NCI-H2107 treated with DMSO at 0.1 percent for 48 hours (cell line): Measurements from ENCODE around the gene ZER1.
A peak's percentile ranks its signal among the peaks of the same experiment; 100 is the strongest.
"Not testable (repeated sequence)": the region's sequence is repeated elsewhere in the genome, so short reads cannot be mapped to it uniquely, and the experiment has no call there.

Experiments used
- DNase-seq: peaks from one replicate; lab custom pipeline; 2025; ENCODE audit not compliant: unreplicated experiment; lab: John Stamatoyannopoulos, UW

The ZER1 gene

GRCh38 chr9:128788445-128788844, 16.7 kb upstream of the ZER1 start:
- no peak for DNase-seq

DNA sequence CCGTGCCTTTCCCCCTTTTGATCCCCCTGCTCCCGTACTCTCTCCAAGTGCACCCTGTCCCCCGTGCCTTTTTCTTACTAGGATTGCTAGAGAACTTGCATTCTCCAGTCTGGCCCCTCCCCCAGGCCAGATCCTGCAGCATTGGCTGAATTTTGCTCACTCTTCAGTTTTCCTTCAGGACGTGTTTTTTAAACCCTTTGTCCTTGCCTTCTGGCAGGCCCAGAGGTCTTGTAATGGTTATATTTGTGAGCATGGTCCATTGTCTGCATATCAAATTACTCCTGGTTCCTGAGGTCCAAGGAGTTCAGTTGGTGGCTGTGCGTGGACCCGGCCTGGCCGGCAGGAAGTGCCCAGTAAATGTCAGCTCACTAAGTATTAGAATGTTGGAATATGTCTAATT, 15.9 kb upstream of the ZER1 start:
- DNase-seq, result no peak

DNA sequence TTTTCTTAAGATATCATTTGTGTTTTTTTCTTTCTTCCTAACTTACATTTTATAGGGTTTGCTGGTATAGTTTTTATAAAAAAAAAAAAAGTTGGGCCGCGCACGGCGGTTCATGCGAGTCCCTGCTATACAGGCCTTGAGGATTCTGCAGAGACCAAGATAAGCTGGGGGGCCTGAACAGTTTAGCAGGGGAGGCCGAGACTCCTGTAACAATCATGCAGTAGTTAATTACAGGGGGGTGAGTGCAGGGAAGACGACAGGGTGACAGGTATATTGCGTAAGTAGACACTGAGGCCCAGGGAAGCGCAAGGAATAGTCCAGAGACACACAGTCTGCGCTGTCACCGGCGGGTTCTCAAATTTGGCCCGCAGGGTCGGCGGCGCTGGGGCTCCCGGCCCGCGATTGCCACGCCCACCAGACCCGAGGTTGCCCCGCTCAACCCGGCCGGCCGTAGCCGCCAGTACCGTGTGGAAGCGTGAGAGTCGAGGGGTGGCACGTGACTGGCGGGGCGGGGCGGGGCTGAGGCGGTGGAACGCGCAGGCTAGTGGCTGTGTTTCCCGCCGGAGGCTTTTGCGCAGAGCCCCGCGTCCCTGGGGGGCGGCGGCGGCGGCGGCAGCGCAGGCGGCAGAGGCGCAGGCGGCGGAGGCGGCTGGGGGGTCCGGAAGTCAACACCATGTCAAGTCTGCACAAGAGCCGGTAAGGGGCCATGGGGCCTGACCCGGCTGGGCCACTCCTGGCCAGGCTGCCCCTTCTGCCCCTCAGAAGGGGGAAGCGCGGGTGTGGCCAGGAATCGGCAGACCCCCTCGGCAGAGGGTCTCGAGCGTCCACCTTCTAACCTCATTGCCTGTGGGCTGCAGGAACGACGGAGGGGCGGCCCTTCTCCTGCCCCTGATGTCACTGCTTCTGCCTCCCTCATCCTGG, 15.2 kb upstream of the ZER1 start, which contains the start of gene TBC1D13:
TSS of gene TBC1D13 (plus strand) at position 573 of the 921 bp plus-strand sequence. CDS start at position 674, 101 bp downstream.
- peak; percentile 46 for DNase-seq

- no peak for DNase-seq
Measured at GRCh38 chr9:128785427-128785826, 13.7 kb upstream of the ZER1 start.

DNA sequence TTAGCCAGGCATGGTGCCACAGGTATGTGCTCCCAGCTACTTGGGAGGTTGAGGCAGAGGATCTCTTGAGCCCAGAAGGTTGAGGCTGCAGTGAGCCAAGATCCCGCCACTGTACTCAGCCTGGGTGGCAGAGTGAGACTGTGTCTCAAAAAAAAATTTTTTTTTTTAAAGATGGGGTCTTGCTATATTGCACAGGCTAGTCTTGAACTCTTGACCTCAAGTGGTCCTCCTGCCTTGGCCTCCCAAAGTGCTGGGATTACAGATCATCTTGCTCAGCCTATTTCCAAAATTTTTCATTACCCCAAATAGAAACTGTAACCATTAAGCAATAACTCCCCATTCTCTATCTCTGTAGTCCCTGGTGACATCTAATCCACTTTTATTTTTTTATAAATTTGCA, 10.9 kb upstream of the ZER1 start:
- DNase-seq, result no peak

- DNase-seq, result no peak
Measured at GRCh38 chr9:128781187-128782070, 9.7 kb upstream of the ZER1 start.

DNA sequence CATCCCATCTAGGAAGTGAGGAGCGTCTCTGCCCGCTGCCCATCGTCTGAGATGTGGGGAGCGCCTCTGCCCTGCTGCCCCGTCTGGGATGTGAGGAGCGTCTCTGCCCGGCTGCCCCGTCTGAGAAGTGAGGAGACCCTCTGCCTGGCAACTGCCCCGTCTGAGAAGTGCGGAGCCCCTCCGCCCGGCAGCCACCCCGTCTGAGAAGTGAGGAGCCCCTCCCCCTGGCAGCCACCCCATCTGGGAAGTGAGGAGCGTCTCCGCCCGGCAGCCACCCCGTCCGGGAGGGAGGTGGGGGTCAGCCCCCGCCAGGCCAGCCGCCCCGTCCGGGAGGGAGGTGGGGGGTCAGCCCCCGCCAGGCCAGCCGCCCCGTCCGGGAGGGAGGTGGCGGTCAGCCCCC, 8.4 kb upstream of the ZER1 start:
- not testable (repeated sequence) for DNase-seq

- no peak for DNase-seq
Measured at GRCh38 chr9:128774804-128775203, 3.1 kb upstream of the ZER1 start.

DNA sequence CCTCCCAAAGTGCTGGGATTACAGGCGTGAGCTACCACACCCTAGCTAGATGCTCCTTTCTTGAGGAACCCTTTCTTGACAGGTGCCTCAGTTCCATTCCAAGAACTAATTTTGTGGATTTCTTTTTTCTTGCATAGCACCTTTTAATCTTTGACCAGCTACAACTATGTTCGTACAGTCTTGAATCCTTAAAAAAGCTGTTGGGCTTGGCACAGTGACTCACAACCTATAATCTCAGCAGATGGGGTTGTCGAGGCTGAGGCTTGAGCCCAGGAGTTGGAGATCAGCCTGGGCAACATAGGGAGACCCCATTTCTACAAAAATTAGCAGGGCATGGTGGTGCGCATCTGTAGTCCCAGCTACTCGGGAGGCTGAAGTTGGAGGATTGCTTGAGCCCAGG, 1.3 kb upstream of the ZER1 start:
- DNase-seq, result no peak

DNA sequence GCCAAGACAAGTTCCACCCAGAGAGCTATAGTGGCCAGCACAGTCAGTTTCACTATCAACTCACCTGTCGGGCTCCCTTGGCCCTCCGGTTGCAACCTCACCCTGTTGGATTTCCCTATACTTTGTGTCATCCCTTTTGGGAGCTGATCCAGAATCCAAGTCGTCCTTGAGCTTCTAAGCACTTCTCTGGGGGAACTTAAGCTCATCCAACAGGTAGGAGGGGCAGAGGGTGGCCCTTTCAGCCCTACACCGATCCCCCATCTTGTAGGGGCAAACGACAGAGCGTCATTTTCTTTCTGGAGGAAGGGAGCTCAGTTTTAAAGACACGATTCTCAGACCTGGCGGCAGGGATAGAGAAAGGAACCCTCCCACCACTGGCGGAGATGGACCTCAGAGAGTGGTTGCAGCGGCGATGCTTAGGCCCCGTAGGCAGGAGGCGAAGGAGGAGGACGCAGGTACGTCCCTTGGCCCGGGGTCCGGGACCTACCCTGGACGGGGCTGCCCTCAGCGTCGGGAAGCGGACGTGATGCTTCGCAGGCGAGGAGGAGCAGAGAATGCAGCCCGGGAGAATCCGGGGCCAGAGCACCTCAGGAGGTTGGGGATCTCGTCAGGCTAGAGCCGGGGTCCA, 519 bp downstream of the ZER1 start:
- no peak for DNase-seq

DNA sequence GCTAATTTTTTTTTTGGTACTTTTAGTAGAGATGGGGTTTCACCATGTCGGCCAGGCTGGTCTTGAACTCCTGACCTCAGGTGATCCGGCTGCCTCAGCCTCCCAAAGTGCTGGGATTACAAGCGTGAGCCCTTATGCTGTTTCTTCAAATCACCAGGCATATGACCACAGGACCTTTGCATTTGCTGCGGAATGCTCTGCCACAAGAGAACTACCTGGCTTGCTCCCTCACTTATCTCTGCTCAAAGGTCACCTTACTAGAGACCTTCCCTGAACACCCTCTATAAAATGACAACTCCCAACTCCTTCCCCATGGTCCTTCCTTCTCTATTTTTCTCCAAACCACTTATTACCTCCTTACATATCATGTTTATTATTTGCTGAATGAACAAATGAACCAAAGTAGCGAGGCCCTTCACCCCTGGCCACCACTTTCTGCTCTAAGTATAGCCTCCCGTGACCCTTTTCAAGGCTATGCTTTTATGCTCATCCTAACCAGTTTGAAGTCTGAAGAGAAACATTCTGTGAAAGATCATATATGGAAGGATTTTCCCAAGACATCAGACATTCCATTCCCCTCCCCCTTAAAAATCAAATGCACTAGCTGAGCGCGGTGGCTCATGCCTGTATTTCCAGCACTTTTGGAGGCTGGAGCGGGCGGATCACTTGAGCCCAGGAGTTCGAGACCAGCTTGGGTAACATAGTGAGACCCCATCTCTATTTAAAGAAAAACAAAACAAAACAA, 1.3 kb downstream of the ZER1 start:
- DNase-seq, result no peak

GRCh38 chr9:128768606-128769005, 3.1 kb downstream of the ZER1 start:
- DNase-seq, result no peak

GRCh38 chr9:128765499-128765898, 6.2 kb downstream of the ZER1 start:
- no peak for DNase-seq

DNA sequence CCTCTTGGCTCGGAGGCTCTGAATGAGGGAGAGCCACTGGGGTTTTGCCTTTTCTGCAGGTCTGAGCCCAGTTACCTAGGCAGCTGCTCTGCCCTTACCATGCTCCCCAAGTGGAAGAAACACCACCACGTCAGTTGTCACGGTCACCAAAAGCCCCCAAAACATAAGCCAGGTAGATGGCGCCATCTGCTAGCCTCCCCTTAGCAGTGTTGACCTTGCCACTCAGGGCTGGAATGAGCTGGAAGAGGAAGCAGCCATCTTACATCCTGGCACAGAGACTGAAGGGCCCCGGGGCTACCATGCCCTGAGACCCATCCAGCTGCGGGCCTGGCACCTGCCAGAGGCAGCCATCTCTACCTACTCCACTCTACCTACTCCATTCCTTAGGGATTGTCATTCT, 7.4 kb downstream of the ZER1 start:
- no peak for DNase-seq

- DNase-seq, result no peak
Measured at GRCh38 chr9:128762671-128763449, 8.9 kb downstream of the ZER1 start.

- no peak for DNase-seq
Measured at GRCh38 chr9:128757602-128758001, 14.1 kb downstream of the ZER1 start.

GRCh38 chr9:128753627-128754026, 18.1 kb downstream of the ZER1 start:
- DNase-seq, result no peak

DNA sequence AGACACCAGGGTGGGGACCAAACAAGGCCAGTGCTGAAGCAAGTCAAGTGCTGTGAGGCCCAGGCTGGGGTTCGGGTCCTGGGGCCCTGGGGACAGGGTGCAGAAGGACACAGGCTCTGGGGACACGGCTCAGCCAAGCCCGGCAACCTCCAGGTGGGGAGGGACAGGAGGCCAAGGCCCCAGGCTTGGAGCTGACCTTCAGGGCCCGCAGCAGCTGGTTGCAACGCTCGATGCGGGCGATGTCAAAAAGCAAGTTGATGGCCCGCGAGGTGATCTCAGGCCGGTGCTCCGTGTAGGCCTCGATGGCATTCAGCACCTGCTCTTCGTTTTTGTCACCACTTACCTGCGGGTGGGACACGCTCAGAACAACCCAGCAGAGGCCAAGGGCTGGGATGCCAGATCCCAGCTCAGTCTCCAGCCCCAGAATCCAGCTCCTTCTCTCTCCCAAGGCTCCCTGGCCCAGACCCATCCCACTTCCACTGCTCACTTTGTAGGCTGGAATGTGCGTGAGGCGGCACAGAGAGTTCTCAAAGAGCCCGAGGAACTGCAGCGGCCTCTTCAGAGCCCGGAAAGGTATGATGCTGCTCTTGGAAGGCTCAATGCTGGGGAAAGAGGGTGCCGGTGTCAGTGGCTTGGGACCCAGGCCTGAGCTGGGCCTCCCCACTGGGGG, 20.7 kb downstream of the ZER1 start:
- no peak for DNase-seq

DNA sequence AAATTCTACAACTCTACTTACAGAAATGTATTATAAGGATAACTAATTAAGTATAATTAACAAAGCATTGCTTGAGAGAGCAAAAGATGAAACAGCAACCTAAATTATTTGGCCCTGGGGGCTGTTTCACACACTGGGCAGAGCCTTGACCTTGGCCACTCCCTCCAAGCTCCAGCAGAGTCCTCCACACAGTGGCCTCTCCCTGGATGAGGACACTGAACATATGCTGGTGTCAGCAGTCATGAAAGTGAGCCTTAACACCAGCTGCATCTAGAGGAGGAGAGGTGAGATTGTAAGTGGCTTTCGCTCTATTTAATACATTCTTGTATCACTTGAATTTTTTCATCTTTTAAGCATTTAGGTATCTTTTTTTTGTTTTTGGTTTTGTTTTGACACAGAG, 24.5 kb downstream of the ZER1 start:
- DNase-seq, result no peak
